Activated CD4-positive, CD25-positive, alpha-beta regulatory T cell (primary cell): ENCODE data around the gene TMEM18.
"Not testable (repeated sequence)": the region's sequence is repeated elsewhere in the genome, so short reads cannot be mapped to it uniquely, and the experiment has no call there.

Experiments used
- DNase-seq, 4 experiments: peaks; one replicate each; lab custom pipeline; 2025; lab: John Stamatoyannopoulos, UW

TMEM18 gene

DNA sequence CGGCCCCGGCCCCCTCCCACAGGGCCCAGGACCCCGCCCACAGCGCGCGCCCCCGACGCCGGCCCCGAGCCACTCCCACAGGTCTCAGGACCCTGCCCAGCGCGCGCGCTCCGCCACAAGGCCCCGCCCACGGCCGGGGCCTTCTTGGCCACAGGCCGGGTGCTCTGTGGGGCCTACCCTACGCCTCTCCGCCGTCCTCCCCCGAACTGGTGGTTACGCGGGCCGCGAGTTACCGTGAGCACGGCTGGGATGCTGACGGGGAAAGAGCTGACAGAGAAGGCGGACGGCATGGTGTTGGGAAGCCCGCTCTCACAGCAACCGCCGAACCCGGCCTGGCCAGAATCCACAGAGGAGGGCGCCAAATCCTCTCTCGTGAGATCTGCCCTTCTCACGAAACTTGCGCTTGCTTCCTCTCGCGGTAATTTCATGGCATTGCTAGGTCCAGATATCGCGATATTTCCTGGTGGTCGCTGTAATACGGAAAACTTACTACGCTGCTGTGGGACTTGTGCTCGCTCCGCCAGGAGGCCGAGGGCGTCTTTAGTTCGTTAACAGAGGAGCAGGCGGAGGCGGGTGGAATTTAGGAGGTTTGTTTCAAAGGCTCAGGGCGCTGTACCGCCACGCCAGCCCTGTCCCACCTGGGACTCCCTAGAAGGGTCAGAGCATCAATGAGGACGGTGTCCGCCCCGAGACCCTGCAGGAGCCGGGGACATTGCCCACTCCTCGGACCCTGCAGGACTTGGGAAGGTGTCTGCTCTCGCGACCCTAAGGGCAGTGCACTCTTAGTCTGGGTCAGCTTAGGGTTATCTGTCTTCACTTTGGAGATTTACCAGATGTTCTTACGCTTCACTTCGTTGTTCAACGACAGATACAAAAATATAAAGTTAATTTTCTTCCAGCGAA is at the start of gene TMEM18:
TMEM18 (minus strand) TSS at position 351 of the 903 bp plus-strand sequence; CDS start at position 290, 61 bp downstream.
- DNase-seq: peak; percentile 88 to 100 (median 94)

DNA sequence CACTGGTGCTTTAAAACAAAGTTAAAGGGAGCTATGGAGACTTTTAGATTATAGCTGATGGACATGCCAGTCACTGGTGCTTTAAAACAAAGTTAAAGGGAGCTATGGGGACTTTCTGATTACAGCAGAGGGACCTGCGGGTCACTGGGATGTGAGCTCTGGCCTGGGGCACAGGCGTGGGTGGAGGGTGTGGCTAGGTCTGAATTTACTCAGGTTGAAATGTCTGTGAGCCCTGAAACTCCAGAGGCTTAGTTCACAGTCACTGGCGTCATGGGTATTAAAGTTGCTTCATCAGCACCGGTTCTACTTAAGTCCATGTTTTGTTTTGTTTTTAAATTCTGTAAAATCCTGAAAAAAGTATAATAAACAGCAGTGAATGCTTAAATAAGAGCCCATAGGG is 49.0 kb upstream of the TMEM18 start:
- DNase-seq: no peak

DNA sequence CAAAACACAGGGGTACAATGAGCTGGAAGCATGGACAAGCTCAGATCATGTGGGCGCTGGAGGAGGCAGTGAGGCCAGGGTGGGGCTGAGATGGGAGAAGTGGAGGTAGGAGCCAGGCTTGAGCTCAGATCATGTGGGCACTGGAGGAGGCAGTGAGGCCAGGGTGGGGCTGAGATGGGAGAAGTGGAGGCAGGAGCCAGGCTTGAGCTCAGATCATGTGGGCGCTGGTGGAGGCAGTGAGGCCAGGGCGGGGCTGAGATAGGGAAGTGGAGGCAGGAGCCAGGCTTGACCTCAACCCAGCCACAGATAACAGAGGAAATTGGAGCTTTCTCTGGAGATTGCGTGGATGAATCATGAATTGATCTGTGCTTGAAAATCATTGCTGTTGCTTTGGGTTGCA is 48.3 kb upstream of the TMEM18 start:
- no peak for DNase-seq

DNA sequence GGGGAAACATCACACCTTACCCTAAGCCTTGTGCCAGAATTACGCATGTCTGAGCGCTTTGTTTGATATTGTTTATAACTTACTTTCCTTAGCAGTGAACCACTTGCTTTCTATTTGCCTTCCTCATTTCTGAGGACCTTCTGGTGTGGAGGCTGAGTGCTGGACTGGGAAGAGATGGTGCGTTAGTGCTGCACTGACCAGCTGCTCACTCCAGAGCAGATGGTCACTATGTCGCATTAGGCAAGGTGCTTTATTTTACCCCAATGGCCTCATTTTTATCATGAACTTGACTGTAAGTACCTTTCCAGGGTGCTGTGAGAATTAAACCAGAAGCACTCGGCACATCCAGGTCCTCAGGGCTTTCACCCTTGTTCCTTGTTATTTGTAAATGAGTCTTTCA is 46.6 kb upstream of the TMEM18 start:
- DNase-seq: no peak

DNA sequence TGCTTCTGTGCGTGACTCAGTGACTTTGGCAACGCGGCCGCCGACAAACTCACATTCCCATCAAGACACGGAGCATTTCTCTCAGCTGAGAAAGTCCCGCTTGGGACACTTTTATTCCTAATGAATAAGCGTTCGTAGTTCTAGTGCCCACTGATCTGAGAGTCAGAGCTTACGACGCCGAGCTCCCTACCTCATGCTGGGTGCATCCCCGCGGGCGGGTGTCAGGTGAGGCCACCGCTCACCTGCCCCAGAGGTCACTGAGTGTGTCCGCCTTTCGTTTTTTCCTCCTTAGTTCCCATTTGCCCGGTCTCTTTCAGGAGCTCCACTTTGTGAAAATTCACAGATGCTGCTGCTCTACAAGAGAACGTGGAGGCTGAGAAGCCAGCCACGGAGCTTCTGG is 43.6 kb upstream of the TMEM18 start:
- no peak for DNase-seq

DNA sequence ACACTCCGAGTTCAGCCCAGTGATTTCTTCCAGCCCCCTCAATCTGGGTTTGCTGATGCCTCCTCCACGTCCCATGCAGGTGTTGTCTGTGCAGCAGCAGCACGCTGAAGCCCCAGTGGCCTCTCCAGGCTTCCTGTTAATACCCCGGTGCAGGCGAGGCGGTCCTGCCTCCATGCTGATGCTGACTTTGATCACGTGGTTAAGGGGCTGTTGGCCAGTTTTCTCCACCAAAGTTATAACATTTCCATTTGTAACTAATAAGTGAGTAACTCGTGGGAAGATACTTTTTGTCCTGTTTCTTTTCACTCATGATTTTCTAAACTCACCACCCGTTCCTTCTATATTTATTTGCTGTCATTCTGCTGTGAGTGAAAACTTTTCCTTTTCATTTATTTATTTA is 42.5 kb upstream of the TMEM18 start:
- DNase-seq: no peak

DNA sequence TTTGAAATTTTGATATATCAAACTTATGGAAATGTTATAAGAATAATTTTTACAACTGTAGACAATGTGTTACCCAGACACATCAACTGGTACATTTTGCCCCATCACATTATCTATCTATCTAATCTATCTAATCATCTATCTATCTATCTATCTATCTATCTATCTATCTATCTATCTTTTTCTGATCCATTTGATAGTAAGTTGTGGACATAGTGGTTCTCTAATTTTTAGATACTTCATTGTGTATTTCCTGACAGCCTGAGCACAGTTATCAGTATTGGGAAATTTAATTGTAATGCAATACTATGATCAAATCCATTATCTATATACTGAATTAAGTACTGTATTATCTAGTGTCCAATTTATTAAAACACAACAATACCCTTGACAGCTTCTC is 42.0 kb upstream of the TMEM18 start:
- DNase-seq: no peak

DNA sequence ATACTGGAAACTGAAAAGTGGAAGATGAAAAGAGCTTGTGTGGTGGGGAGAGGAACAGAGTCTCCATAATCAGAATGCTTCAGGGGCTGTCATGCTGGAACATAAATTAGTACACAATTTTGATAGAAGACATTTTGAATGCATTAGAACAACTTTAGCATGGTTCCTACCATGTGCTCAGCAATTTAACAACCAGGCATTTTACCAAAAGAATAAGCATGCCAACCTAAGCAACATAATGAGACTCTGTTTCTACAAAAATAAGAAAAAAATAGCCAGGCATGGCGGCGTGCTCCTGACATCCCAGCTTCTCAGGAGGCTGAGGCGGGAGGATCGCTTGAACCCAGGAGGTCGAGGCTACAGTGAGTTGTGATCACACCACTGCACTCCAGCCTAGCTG is 40.5 kb upstream of the TMEM18 start:
- no peak for DNase-seq

DNA sequence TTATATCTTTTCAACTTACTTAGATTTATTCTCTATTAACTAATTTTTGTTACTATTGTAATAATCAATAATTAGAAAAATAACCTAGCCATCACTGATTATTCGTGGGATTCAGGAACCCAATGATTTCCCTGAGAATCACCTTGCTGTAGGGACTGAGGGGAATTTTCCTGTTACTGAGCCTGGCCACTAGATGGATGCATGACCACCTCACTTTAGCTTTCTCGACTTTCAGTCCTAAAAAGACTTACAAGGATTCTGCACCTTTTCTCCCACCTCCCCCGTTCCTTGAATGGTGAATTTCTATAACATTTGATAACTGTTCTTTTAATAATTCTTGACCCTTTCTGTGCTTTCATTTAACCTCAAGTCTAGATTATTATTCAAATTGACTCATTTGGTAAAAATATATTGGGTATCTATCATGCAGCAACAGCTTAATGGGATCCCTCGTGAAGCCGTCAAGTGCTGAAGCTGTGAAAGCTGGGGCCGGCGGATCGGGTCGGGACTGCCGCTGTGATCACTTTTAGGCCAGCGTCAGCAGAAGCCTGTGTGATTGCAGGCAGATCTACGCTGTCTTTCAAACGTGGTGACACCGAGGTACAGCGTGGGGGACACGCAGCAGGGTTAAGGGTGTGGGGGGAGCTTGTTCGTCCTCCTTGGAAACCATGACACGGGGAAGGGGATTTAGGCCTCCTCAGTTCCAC is 38.8 kb upstream of the TMEM18 start:
- no peak for DNase-seq

DNA sequence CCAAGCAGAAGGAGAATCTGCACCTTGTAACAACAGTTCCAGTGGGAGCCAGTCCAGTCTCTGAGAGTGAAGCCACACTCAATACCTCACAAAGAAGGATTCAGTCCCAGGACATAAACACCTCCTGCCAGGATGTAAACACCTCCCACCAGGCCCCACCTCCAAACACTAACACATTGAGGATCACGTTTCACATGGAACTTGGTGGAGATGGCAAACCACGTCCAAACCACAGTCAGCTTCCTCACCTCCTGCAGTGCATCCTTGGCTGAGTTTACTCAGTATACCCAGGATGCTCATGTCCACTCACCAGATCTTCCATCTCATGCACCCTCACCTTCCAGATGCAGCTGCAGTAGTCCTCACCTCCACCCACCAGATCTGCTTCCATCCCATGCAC is 37.8 kb upstream of the TMEM18 start:
- DNase-seq: no peak

DNA sequence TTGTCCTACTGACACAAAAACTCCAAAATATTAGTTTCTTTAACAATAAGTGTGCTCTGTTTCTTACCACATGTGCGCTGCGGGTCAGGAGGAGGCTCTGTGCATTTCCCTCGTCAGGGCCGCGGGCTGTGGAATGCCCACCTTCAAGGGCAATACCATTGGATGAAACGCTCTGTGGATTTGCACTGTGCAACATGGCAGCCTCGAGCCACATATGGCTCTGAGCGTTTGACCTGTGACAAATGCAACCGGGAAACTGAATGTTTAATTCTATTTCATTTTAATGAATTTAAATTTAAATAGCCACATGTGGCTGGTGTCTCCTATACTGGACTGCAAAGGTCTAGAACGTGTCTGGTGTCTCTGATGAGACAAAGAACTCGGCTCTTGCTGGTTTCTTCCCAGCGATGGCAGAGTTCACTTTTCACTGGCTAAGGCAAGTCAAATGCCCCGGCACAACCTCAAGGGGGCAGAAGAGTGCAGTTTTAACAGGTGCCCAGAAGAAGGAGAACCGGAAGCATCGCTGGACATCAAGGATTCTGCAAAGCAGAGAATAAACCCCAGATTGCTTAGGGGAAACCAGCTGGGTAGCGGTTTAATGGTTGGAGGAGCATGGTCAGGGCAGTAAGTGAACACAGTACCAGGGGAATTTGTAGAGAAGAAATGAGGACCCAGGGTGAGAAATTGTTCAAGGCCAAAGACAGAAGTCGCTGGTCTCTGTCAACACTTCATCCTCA is 37.0 kb upstream of the TMEM18 start:
- peak in 1 of 4 experiments; percentile 8 for DNase-seq

DNA sequence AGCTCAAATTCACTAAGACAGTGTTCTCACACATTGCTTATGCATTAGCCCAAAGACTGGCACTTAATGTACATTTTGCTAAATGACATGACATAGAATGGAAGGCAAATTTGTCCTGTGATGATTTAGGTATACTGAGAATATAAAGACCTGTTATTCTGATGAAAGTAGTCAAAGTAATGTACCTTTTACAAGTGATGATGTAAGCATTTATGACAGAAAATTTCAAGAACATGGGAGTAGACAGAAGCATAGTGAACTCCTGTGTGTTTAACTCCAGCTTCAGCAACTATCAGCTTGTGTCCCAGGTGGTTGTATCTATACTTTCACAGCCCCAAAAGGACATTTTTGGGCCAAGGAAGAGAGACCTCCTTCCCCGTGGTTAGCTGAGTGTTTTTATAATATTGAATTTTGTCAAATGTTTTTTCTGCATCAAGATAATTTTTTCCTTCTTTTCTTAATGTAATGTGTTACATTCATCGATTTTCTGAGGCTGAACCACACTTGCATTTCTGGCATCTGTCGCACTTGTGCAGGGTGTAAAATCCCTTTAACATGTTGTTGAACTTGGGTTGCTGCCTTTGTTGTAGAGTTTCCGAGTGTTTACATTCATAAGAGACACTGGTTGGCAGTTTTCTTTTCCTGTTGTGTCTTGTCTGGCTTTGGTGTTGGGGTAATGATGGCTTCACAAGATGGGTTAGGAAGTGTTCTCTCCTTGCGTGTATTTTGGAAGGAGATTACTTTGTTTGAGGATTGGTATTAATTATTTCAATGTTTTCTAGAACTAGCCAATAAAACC is 33.9 kb upstream of the TMEM18 start:
- DNase-seq: no peak

DNA sequence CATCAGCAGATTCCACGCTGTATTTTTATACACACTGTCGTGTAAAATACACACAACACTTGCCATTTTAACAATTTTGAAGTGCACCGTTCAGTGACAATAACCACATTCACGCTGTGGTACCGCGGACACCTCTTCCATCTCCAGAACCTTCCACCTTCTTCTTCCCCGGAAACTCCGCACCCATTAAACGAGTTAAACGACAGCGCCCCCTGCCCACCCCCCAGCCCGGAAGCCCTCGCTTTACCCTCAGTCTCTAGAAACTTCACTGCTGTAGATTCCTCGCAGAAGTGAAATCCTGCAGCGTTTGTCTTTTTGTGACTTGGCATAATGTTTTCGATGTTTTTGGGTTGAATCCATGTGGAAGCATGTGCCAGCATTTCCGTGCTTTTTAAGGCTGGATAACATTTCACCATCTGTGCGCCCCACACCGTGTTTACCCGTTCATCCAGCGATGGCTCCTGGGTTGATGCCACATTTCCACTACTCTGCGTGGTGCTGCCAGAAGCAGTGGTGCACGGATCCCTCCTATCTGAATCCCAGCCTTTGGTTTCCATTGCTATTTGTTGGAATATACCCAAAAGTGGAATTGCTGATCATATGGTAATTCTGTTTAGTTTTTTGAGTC is 32.0 kb upstream of the TMEM18 start:
- DNase-seq: no peak

DNA sequence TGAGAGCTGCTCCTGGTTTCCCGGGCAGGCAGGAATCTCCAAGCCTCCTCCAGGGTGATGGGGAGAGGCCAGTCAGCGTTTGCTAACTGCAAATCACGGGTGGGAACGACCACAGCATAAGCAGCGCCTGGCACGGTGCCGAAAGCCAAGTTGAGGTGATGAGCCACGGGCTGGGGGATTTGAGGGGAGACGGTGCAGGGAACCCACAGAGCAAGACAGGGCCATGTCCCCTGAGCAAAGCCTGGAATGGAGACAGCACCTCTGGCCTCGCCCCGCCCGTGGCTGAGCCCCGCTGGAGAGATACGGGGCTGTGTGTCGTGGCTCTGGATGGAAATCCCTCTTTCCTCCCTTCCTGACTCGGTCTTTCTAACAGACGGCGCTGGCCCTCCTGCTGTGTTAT is 31.5 kb upstream of the TMEM18 start:
- DNase-seq: no peak

DNA sequence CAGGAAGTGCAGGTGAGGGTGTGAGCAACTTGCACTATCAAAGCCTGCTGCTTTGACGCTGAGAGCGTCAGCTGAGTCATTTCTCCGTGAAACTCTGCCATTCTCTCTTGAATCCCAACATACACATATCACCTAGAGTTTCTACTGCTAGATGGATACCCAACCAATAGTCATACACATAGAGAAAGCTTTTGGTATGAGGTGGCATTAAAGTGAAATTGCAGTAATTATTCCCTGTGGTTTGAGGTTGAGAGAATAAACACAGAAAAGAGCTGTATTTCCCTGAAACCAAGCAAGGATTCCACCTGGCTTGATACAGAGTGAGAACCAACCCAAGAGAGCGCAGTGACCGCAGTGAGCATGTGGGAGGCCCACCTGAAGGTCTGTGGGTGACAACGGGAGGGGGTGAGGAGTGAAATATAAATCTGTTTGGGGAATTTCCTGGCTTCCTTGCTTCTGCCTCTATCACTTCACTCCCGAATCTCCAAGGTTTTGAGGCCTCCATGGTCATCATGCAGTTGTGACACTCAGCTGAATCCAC is 28.8 kb upstream of the TMEM18 start:
- no peak for DNase-seq

DNA sequence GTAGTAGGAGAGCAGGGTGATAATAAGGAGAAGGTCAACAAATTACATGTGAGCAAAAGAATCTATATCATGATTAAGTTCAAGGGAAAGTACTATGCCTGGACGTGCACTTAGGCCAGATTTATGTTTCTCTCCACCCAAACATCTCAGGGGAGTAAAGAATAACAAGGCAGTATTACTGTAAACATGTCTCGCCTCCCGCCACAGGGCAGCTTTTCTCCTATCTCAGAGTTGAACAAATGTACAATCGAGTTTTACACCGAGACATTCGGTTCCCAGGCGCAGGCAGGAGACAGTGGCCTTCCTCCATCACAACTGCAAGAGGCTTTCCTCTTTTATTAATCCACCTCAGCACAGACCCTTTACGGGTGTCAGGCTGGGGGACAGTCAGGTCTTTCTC is 25.6 kb upstream of the TMEM18 start:
- not testable (repeated sequence) for DNase-seq

DNA sequence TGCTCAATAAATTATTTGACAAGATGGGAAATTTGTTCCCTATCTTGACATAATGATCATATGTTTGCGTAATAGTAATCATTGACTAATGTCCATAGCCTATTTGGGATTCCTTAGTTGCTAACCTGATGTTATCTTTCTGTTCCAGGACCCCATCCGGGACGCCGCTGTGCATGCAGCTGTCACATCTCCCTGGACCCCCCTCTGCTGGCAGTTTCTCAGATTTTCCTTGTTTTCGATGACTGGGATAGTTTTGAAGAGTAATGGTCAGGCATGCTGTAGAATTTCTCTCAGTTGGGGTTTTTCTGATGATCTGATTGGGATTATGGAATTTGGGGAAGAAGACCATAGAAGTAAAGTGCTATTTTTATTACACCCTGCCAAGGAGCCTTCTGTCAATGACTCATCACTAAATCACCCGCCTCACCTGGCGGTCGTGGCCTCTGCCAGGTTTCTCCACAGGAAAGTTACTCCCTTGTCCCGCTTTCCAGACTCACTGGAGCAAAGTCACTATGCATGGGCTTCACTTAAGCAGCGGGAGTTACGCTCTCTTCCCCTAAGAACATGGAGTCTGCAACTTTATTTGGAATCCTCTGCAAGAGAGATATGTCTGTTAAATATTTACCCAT is 19.9 kb upstream of the TMEM18 start:
- DNase-seq: no peak

DNA sequence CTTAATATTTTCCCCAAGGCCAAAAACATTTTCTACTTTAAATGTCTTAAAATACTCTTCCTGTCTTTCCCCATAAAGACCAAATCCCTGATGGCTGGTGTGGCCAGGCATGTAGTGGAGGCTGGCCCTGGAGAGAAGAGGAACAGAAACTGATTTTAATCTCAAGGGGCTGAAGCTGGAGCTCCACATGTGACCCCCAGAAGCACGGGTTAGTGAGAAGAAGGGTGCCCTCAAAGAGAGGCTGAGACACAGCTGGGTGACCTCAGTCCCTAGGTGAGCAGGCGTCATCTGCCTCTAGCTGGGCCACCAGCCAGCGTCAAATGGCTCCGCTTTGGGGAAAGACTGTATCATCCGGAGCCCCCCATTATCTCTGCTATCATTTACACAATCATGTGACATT is 19.3 kb upstream of the TMEM18 start:
- no peak for DNase-seq

DNA sequence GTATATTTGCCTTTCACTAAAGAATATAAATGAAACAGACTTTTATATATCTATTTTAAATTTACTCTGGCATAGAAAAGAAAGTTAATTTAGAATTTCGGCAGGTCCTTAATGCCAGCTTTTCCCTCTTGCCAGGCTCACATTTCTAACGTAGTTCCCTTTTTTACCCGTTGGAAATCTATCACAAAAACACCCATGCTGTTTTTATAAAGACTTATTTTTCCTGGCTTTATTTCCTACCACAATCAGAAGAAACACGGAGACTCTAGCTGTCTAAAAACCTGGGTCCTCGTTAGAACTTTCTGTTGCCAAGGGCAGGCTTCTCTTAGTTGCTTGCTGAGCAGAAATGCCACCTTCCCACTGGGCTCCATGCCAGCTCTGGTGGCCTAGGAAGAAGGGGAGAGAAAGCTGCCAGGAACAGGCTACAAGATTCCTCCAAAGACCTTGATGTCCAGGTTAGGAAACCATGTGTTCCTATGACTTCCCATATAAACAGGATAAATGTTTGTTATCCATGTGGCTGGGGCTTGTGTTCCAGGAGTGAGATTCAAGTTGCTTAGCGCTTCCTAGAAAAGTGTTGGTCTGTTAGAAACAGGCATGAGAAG is 17.8 kb upstream of the TMEM18 start:
- DNase-seq: no peak

DNA sequence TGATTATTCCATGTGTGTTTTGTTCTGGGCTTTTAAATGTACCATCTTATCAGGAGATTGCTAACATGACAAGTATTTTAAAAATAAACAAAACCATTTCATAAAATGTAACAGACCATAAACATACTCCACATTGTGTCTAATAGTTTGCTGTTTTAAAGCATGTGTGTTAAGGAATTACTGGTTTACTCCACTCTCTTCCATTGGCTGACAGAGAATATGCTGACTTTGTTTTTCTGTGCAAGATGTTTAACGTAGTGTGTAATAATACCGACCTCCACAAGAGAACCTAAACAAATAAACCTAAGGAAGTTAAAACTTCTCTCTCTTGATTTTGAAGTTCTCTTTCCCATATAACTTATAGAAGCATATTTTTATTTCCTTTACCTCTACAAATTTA is 17.0 kb upstream of the TMEM18 start:
- DNase-seq: no peak
